HG03139 (cell line): ENCODE data around the gene TMEM69.
"Not testable (repeated sequence)": the region's sequence is repeated elsewhere in the genome, so short reads cannot be mapped to it uniquely, and the experiment has no call there.

Experiments used
- ATAC-seq: cut with Tn5 transposase; IDR thresholded peaks from one replicate; pipeline ENCODE4 v1.9.1; 2021; ENCODE audit not compliant: unreplicated experiment

TMEM69 gene

GRCh38 chr1:45677751-45678245 lies 10.2 kb upstream of the TMEM69 start:
- ATAC-seq, result no peak

- no peak for ATAC-seq
Observed at GRCh38 chr1:45678489-45678888, 9.5 kb upstream of the TMEM69 start.

- no peak for ATAC-seq
Observed at GRCh38 chr1:45679123-45679522, 8.9 kb upstream of the TMEM69 start.

- no peak for ATAC-seq
Observed at GRCh38 chr1:45682942-45683341, 5.0 kb upstream of the TMEM69 start.

GRCh38 chr1:45684402-45684801 lies 3.6 kb upstream of the TMEM69 start:
- no peak for ATAC-seq

GRCh38 chr1:45685308-45686014 lies 2.5 kb upstream of the TMEM69 start:
- ATAC-seq, result no peak

- ATAC-seq, result peak; percentile 17
Observed at GRCh38 chr1:45686015-45686287, 2.0 kb upstream of the TMEM69 start.

- peak; percentile 52 for ATAC-seq
Observed at GRCh38 chr1:45686288-45687013, 1.5 kb upstream of the TMEM69 start, which contains the start of gene GPBP1L1. Gene GPBP1L1 (minus strand): TSS chr1:45686533. CDS start chr1:45659087, 27,446 bp downstream.

GRCh38 chr1:45687014-45687753 lies 797 bp upstream of the TMEM69 start:
- ATAC-seq, result peak; percentile 76

GRCh38 chr1:45693811-45694210 lies 5.8 kb downstream of the TMEM69 start:
- ATAC-seq, result not testable (repeated sequence)

- ATAC-seq, result no peak
Observed at GRCh38 chr1:45694823-45695222, 6.8 kb downstream of the TMEM69 start.

GRCh38 chr1:45704637-45705036 lies 16.7 kb downstream of the TMEM69 start:
- no peak for ATAC-seq

GRCh38 chr1:45713711-45714110 lies 25.7 kb downstream of the TMEM69 start:
- ATAC-seq, result no peak

GRCh38 chr1:45716700-45717099 lies 28.7 kb downstream of the TMEM69 start:
- ATAC-seq, result no peak

- not testable (repeated sequence) for ATAC-seq
Observed at GRCh38 chr1:45717386-45717785, 29.4 kb downstream of the TMEM69 start.

- no peak for ATAC-seq
Observed at GRCh38 chr1:45718289-45718688, 30.3 kb downstream of the TMEM69 start.

- ATAC-seq, result no peak
Observed at GRCh38 chr1:45721207-45721606, 33.2 kb downstream of the TMEM69 start.

- ATAC-seq, result no peak
Observed at GRCh38 chr1:45722809-45723208, 34.8 kb downstream of the TMEM69 start.

GRCh38 chr1:45723248-45723930 lies 35.4 kb downstream of the TMEM69 start:
- no peak for ATAC-seq

GRCh38 chr1:45726007-45726406 lies 38.0 kb downstream of the TMEM69 start:
- ATAC-seq, result not testable (repeated sequence)
